OCI-LY1 (cell line): Measurements from ENCODE around the gene TNS3.

Source experiments
- EZH2 ChIP-seq: fragments of 200-600 bp; sonication (generic), shearing (Covaris generic); IDR thresholded peaks from 2 replicates; pipeline ENCODE4 v1.8.0; 2017; ENCODE audit warnings: borderline replicate concordance, mixed run types, mild to moderate bottlenecking, antibody characterized with exemption, low read length, moderate library complexity, mixed read lengths
- TF ChIP-seq, protein P1 (sequence below): fragments of 200-600 bp; sonication (generic), shearing (Covaris generic); IDR thresholded peaks from 2 replicates; pipeline ENCODE4 v1.5.1; 2017; ENCODE audit warnings: mild to moderate bottlenecking, antibody characterized with exemption, low read length, moderate library complexity, mixed read lengths

DNA sequence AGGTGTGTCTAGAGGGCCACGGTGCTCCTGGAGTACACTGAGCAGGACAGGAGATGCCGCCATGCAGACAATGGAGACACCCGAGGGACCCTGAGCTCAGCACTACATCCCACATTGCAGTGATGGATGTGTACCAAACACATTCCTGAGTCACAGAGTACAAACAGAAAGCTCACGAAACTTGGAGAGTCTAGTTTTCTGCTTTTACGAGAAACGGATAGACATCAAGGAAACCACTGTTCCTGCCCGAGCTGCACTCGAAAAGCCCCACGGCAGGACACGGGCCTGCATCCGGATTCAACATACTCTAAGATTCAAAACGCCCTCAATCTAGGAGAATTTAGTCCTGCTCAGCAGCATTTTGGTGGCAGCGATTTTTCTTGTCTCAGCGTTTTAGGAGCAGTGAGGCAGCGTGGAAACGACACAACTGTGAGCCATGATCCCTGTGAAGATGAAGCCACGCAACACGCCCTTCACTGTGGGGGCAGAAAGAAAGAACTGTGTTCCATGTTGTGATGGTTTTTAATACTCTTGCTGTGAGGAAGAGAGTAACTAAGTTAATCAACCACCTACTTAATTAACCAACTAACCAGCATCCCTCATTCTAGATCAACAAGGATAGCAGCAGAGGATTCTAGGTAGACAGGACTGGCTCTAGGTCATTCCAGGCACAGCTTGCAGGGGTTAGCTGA lies 3.2 kb downstream of the TNS3 start:
- TF ChIP-seq, protein P1, sequence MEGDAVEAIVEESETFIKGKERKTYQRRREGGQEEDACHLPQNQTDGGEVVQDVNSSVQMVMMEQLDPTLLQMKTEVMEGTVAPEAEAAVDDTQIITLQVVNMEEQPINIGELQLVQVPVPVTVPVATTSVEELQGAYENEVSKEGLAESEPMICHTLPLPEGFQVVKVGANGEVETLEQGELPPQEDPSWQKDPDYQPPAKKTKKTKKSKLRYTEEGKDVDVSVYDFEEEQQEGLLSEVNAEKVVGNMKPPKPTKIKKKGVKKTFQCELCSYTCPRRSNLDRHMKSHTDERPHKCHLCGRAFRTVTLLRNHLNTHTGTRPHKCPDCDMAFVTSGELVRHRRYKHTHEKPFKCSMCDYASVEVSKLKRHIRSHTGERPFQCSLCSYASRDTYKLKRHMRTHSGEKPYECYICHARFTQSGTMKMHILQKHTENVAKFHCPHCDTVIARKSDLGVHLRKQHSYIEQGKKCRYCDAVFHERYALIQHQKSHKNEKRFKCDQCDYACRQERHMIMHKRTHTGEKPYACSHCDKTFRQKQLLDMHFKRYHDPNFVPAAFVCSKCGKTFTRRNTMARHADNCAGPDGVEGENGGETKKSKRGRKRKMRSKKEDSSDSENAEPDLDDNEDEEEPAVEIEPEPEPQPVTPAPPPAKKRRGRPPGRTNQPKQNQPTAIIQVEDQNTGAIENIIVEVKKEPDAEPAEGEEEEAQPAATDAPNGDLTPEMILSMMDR: no peak
- TF ChIP-seq EZH2: no peak
